ENCODE data around the gene PTPRN2.

- TF ChIP-seq GABPA (IDR thresholded peaks at IDR 0.05; ENCODE audit: low read depth) (no peak), CTCF (IDR thresholded peaks at IDR 0.05) (peak; percentile 26; the same call in 1 of the 2 replicates), YY1 (IDR thresholded peaks at IDR 0.05; ENCODE audit: low read depth) (no peak)
These were observed 179.9 kb downstream of the PTPRN2 start for GRCh38 chr7:158407581-158408317.
